Motor neuron (in vitro differentiated cells): Measurements from ENCODE around the gene GFAP. TPM values are rescaled to one million over a fixed set of nuclear protein-coding genes. Genes with fewer than 3 reads are reported as not detected.
A peak's percentile ranks its signal among the peaks of the same experiment; 100 is the strongest.

Experiments
- ATAC-seq, 8 experiments: fragments of 200-7000 bp; cut with Tn5 transposase; replicated peaks in 6 of 8; 2 replicates each; pipeline ENCODE4 v1.8.0; 2021; ENCODE audit warnings: mild to moderate bottlenecking in 8 of 8, moderate library complexity in 8 of 8
- H3K27ac ChIP-seq, 2 donors: fragments of 250-450 bp; sonication (Bioruptor Pico); 2 replicates each; pipeline ENCODE4 v1.9.0; 2021; ENCODE audit warnings: antibody characterized with exemption in 2 of 2, mild to moderate bottlenecking in 2 of 2, moderate library complexity in 1 of 2
- H3K4me1 ChIP-seq, 2 donors: fragments of 250-450 bp; sonication (Bioruptor Pico); replicated peaks in 1 of 2; 2 replicates each; pipeline ENCODE4 v1.6.1; 2021; ENCODE audit warnings: antibody characterized with exemption in 2 of 2, mild to moderate bottlenecking in 2 of 2, moderate library complexity in 1 of 2
- H3K4me3 ChIP-seq, 5 donors: fragments of 250-450 bp; sonication (Bioruptor Pico); 2 replicates each; pipeline ENCODE4 v1.9.0; 2021; ENCODE audit warnings: antibody characterized with exemption in 5 of 5, mild to moderate bottlenecking in 5 of 5, moderate library complexity in 4 of 5
- WGBS, 10 experiments: fragments of 450-650 bp; shearing (Covaris generic); methylation state at CpG; one replicate each; pipeline ENCODE4 v1.0.0; 2022; 5-methylcytosine and 5-hydroxymethylcytosine counted together
- in situ Hi-C, 9 experiments: fragments of 400-800 bp; cut with MboI; loops; one replicate each; pipeline ENCODE4 v1.15.0; 2021; ENCODE audit warnings: low sequenced_read_pairs in 9 of 9, low pct_unique_long_range_greater_than_20kb in 2 of 9; ENCODE audit not compliant: unreplicated experiment in 9 of 9
- total RNA-seq, 8 experiments: library from RNA; unstranded; fragments of 300-600 nt; gene quantifications; 2 replicates each; pipeline versions ENCODE4 v1.2.3 to v1.2.4, GENCODE V29; 2022

GFAP gene
- total RNA-seq, 8 experiments from 2014 or later: 0.92 to 2,179 (median 1.8) TPM

- Histone ChIP-seq H3K27ac (no peak overlapping the region), H3K4me3 (no peak overlapping the region), H3K4me1 (peaks cover 4 to 17% of the 10 kb centered on the region in 2 donors)
- 60 to 100% (median 100%) methylated on average over 1 to 2 of the region's 3 CpGs; no CpG with 5 or more reads in 7 of the 10 experiments for WGBS, 10 experiments
- in situ Hi-C loops: loop anchor here in 3 of 9 experiments (10.0 kb wide), 1 partner anchor 87 kb away; no protein-coding TSS in a partner anchor
- no peak for ATAC-seq
Measured at GRCh38 chr17:44927696-44928095, 12.4 kb upstream of the GFAP start.

- in situ Hi-C loops: loop anchor here in 3 of 9 experiments (10.0 kb wide), 1 partner anchor 88 kb away; no protein-coding TSS in a partner anchor
- WGBS, 10 experiments: 73 to 100% (median 95%) methylated on average over 1 to 5 of the region's 15 CpGs; no CpG with 5 or more reads in 5 of the 10 experiments
- Histone ChIP-seq H3K27ac (no peak overlapping the region), H3K4me1 (peaks cover 8 to 21% of the 10 kb centered on the region in 2 donors), H3K4me3 (no peak overlapping the region)
- no peak for ATAC-seq
Measured at GRCh38 chr17:44926821-44927525, 11.7 kb upstream of the GFAP start.

- WGBS, 10 experiments: 91 to 100% (median 96%) methylated on average over 1 to 6 of the region's 18 CpGs; no CpG with 5 or more reads in 2 of the 10 experiments
Measured at GRCh38 chr17:44925731-44926697, 10.7 kb upstream of the GFAP start.

GRCh38 chr17:44924107-44924544 lies 8.8 kb upstream of the GFAP start:
- ATAC-seq: no peak
- no peak overlapping the region for H3K27ac ChIP-seq
- H3K4me3 ChIP-seq: no peak overlapping the region
- 63 to 100% (median 84%) methylated on average over 1 to 6 of the region's 9 CpGs; no CpG with 5 or more reads in 1 of the 10 experiments for WGBS, 10 experiments
- in situ Hi-C loops: loop anchor here in 6 of 9 experiments (5.0 to 25.0 kb wide), 4 partner anchors 88 to 113 kb away; no protein-coding TSS in a partner anchor
- peaks cover 12 to 13% of the 10 kb centered on the region in 2 donors for H3K4me1 ChIP-seq

More at GRCh38 chr17:44925731-44926697, 10.7 kb upstream of the GFAP start:
- H3K27ac ChIP-seq: no peak overlapping the region
- in situ Hi-C loops: loop anchor here in 3 of 9 experiments (10.0 kb wide), 1 partner anchor 89 kb away; no protein-coding TSS in a partner anchor
- no peak for ATAC-seq
- peaks cover 16 to 21% of the 10 kb centered on the region in 2 donors for H3K4me1 ChIP-seq
- no peak overlapping the region for H3K4me3 ChIP-seq

GRCh38 chr17:44922746-44923470 lies 7.6 kb upstream of the GFAP start:
- H3K27ac ChIP-seq: no peak overlapping the region
- peaks cover 12 to 13% of the 10 kb centered on the region in 2 donors for H3K4me1 ChIP-seq
- in situ Hi-C loops: loop anchor here in 6 of 9 experiments (5.0 to 25.0 kb wide), 4 partner anchors 89 to 114 kb away; no protein-coding TSS in a partner anchor
- WGBS, 10 experiments: 40 to 82% (median 79%) methylated on average over 1 to 12 of the region's 19 CpGs; no CpG with 5 or more reads in 5 of the 10 experiments
- ATAC-seq: no peak
- H3K4me3 ChIP-seq: no peak overlapping the region

- in situ Hi-C loops: loop anchor here in 6 of 9 experiments (5.0 to 25.0 kb wide), 4 partner anchors 90 to 115 kb away; no protein-coding TSS in a partner anchor
- 92 to 100% (median 92%) methylated on average over 1 to 2 of the region's 6 CpGs; no CpG with 5 or more reads in 7 of the 10 experiments for WGBS, 10 experiments
- Histone ChIP-seq H3K27ac (no peak overlapping the region), H3K4me3 (no peak overlapping the region), H3K4me1 (peaks cover 12 to 13% of the 10 kb centered on the region in 2 donors)
- ATAC-seq: no peak
Measured at GRCh38 chr17:44922136-44922535, 6.8 kb upstream of the GFAP start.

- in situ Hi-C loops: loop anchor here in 6 of 9 experiments (5.0 to 25.0 kb wide), 4 partner anchors 91 to 116 kb away; no protein-coding TSS in a partner anchor
- ATAC-seq: peak in 6 of 8 experiments; percentile 33 to 83 (median 62)
- peaks cover 16% of the 10 kb centered on the region in 2 donors for H3K4me1 ChIP-seq
- 13 to 60% (median 20%) methylated on average over 1 to 3 of the region's 11 CpGs; no CpG with 5 or more reads in 5 of the 10 experiments for WGBS, 10 experiments
- peak overlapping the region; percentile 9 to 69 for H3K27ac ChIP-seq
- H3K4me3 ChIP-seq: no peak overlapping the region
Measured at GRCh38 chr17:44921122-44921882, 6.0 kb upstream of the GFAP start.

GRCh38 chr17:44920565-44920940 lies 5.3 kb upstream of the GFAP start:
- WGBS, 10 experiments: 40 to 100% (median 80%) methylated on average over 1 to 5 of the region's 7 CpGs; no CpG with 5 or more reads in 3 of the 10 experiments
- in situ Hi-C loops: loop anchor here in 6 of 9 experiments (5.0 to 25.0 kb wide), 4 partner anchors 92 to 117 kb away; no protein-coding TSS in a partner anchor
- no peak overlapping the region for H3K27ac ChIP-seq
- peaks cover 22 to 24% of the 10 kb centered on the region in 2 donors for H3K4me1 ChIP-seq
- no peak overlapping the region for H3K4me3 ChIP-seq
- ATAC-seq: no peak

GRCh38 chr17:44919885-44920564 lies 4.7 kb upstream of the GFAP start:
- peak; percentile 77 to 100 (median 87) for ATAC-seq
- WGBS, 10 experiments: 7 to 53% (median 13%) methylated on average over 2 to 4 of the region's 9 CpGs; no CpG with 5 or more reads in 4 of the 10 experiments
- Histone ChIP-seq H3K27ac (no peak overlapping the region), H3K4me1 (peaks cover 22 to 26% of the 10 kb centered on the region in 2 donors), H3K4me3 (no peak overlapping the region)
- in situ Hi-C loops: loop anchor here in 7 of 9 experiments (5.0 to 25.0 kb wide), 4 partner anchors 92 to 117 kb away; no protein-coding TSS in a partner anchor

- peaks cover 22 to 26% of the 10 kb centered on the region in 2 donors for H3K4me1 ChIP-seq
- no peak for ATAC-seq
- no peak overlapping the region for H3K27ac ChIP-seq
- in situ Hi-C loops: loop anchor here in 3 of 9 experiments (10.0 to 25.0 kb wide), 3 partner anchors 93 to 118 kb away; no protein-coding TSS in a partner anchor
- WGBS, 10 experiments: 9 to 80% (median 42%) methylated on average over 1 to 2 of the region's 2 CpGs; no CpG with 5 or more reads in 3 of the 10 experiments
- H3K4me3 ChIP-seq: no peak overlapping the region
Measured at GRCh38 chr17:44919411-44919810, 4.1 kb upstream of the GFAP start.
